Prostate gland (tissue), 2 donors: ENCODE data around the gene CRYGC. TPM values are rescaled to one million over a fixed set of nuclear protein-coding genes. Genes with fewer than 3 reads are reported as not detected.
"Not testable (repeated sequence)": the region's sequence is repeated elsewhere in the genome, so short reads cannot be mapped to it uniquely, and the experiment has no call there.

ENCODE experiments used
- DNase-seq: peaks from one replicate; pipeline ENCODE4 v3.0.0-alpha.2; 2019; ENCODE audit warnings: low spot score
- H3K27ac ChIP-seq, 2 donors: fragments of 200-600 bp; sonication (generic); 2 replicates each; pipeline ENCODE4 v1.5.1; 2017 to 2019
- H3K27me3 ChIP-seq: fragments of 200-600 bp; sonication (generic); replicated peaks from 2 replicates; pipeline ENCODE4 v1.5.1; 2019; ENCODE audit not compliant: insufficient read depth
- H3K36me3 ChIP-seq, 2 donors: fragments of 200-600 bp; sonication (generic); 1 replicate in 1 of 2; 2 replicates in 1 of 2; pipeline versions ENCODE4 v1.5.1 to v1.8.1; 2017 to 2019
- H3K4me1 ChIP-seq: fragments of 200-600 bp; sonication (generic); replicated peaks from 2 replicates; pipeline ENCODE4 v1.5.1; 2019
- H3K4me3 ChIP-seq, 2 donors: fragments of 200-600 bp; sonication (generic); 2 replicates each; pipeline ENCODE4 v1.5.1; 2017 to 2019
- H3K9me3 ChIP-seq: fragments of 200-600 bp; sonication (generic); 2 replicates; pipeline ENCODE4 v1.5.1; 2017
- CTCF ChIP-seq, 4 experiments: fragments of 200-600 bp in 2 of 4; fragments of 450-650 bp in 2 of 4; sonication (generic) in 2 of 4; IDR thresholded peaks; 1 replicate in 3 of 4; 2 replicates in 1 of 4; pipeline ENCODE4 v1.5.1; 2016 to 2019; ENCODE audit warnings: antibody characterized with exemption in 4 of 4, mild to moderate bottlenecking in 2 of 4, moderate library complexity in 2 of 4
- POLR2A ChIP-seq: fragments of 450-650 bp; IDR thresholded peaks from one replicate; pipeline ENCODE4 v1.6.1; 2016; ENCODE audit warnings: antibody characterized with exemption, mild to moderate bottlenecking
- POLR2AphosphoS5 ChIP-seq: sonication (generic); formaldehyde crosslinking; IDR thresholded peaks from one replicate; pipeline ENCODE4 v1.6.1; 2017; ENCODE audit warnings: antibody characterized with exemption
- WGBS: methylation state at CpG from one replicate; pipeline ENCODE4 v1.1.5; 2018; 5-methylcytosine and 5-hydroxymethylcytosine counted together
- intact Hi-C: fragments of 100-400 bp; cut with DNase I; formaldehyde crosslinking; loops from one replicate; pipeline ENCODE4 v1.14.2; 2022
- total RNA-seq, 2 donors: library from RNA; depleted of rRNA; stranded (reverse); fragments of >200 nt; gene quantifications; one replicate each; pipeline ENCODE4 v1.1.0, GENCODE V29; 2016

CRYGC gene
- total RNA-seq, 2 donors from 2014 or later = 1.3 TPM; not detected in 1

GRCh38 chr2:208139447-208139846 is 9.8 kb upstream of the CRYGC start:
- Histone ChIP-seq H3K27ac (no peak overlapping the region), H3K36me3 (no peaks in the 10 kb centered on the region), H3K4me1 (no peaks in the 10 kb centered on the region), H3K4me3 (no peak overlapping the region), H3K27me3 (no peaks in the 10 kb centered on the region), H3K9me3 (no peaks in the 10 kb centered on the region)
- TF ChIP-seq POLR2AphosphoS5 = no peak
- no peak for TF ChIP-seq POLR2A
- no peak for TF ChIP-seq CTCF (IDR thresholded peaks at IDR 0.05)
- DNase-seq = no peak
- intact Hi-C loops = no loop called here
- WGBS = 90% methylated on average over 18 of the region's 18 CpGs

GRCh38 chr2:208138334-208138733 is 8.7 kb upstream of the CRYGC start:
- DNase-seq, H3K9me3 ChIP-seq, intact Hi-C loops, H3K27ac ChIP-seq, H3K36me3 ChIP-seq, H3K27me3 ChIP-seq, H3K4me3 ChIP-seq, H3K4me1 ChIP-seq: not testable (repeated sequence)
- WGBS = 82% methylated on average over 7 of the region's 7 CpGs

GRCh38 chr2:208136716-208137094 is 7.1 kb upstream of the CRYGC start:
- WGBS = 79% methylated on average over 2 of the region's 2 CpGs
- intact Hi-C loops = no loop called here
- Histone ChIP-seq H3K4me1 (no peaks in the 10 kb centered on the region), H3K27ac (no peak overlapping the region), H3K9me3 (no peaks in the 10 kb centered on the region), H3K27me3 (no peaks in the 10 kb centered on the region), H3K4me3 (no peak overlapping the region), H3K36me3 (no peaks in the 10 kb centered on the region)
- DNase-seq = no peak
- TF ChIP-seq CTCF (IDR thresholded peaks at IDR 0.05) (no peak), POLR2A (no peak), POLR2AphosphoS5 (no peak)

GRCh38 chr2:208135794-208136715 is 6.4 kb upstream of the CRYGC start:
- Histone ChIP-seq H3K36me3 (no peaks in the 10 kb centered on the region), H3K27me3 (no peaks in the 10 kb centered on the region), H3K9me3 (no peaks in the 10 kb centered on the region), H3K27ac (no peak overlapping the region), H3K4me1 (no peaks in the 10 kb centered on the region), H3K4me3 (no peak overlapping the region)
- DNase-seq = no peak
- WGBS = 72% methylated on average over 11 of the region's 11 CpGs
- intact Hi-C loops = no loop called here
- no peak for TF ChIP-seq CTCF (IDR thresholded peaks at IDR 0.05)
- TF ChIP-seq POLR2A = no peak
- no peak for TF ChIP-seq POLR2AphosphoS5

- WGBS = 45% methylated on average over 7 of the region's 8 CpGs
- Histone ChIP-seq H3K4me3 (no peak overlapping the region), H3K27ac (no peak overlapping the region), H3K9me3 (no peaks in the 10 kb centered on the region), H3K36me3 (no peaks in the 10 kb centered on the region), H3K4me1 (no peaks in the 10 kb centered on the region), H3K27me3 (no peaks in the 10 kb centered on the region)
- no peak for DNase-seq
- TF ChIP-seq CTCF (IDR thresholded peaks at IDR 0.05) (no peak), POLR2AphosphoS5 (no peak), POLR2A (no peak)
- intact Hi-C loops = no loop called here
These were observed 5.4 kb upstream of the CRYGC start for GRCh38 chr2:208134928-208135586.
